K562 (cell line): Measurements from ENCODE around the gene IL11. TPM values are rescaled to one million over a fixed set of nuclear protein-coding genes. Genes with fewer than 3 reads are reported as not detected.
A peak's percentile ranks its signal among the peaks of the same experiment; 100 is the strongest.

Experiments used
- BHLHE40 ChIP-seq: IDR thresholded peaks from 2 replicates; pipeline ENCODE4 v1.6.1; 2011; ENCODE audit warnings: low read length, improper control_type of control experiment
- BMI1 ChIP-seq: fragments of 150-350 bp; IDR thresholded peaks from 2 replicates; pipeline ENCODE4 v1.6.1; 2014; ENCODE audit warnings: low read length
- C11orf30 ChIP-seq: fragments of 450-650 bp; IDR thresholded peaks from 2 replicates; pipeline ENCODE4 v1.6.1; 2016; ENCODE audit warnings: low read depth, mild to moderate bottlenecking
- CTCFL ChIP-seq: IDR thresholded peaks from 2 replicates; pipeline ENCODE4 v1.6.1; 2011; ENCODE audit warnings: borderline replicate concordance, low read depth, mild to moderate bottlenecking, moderate library complexity, low read length; ENCODE audit not compliant: insufficient read depth, poor library complexity, severe bottlenecking
- DPF2 ChIP-seq: fragments of 450-650 bp; IDR thresholded peaks from 2 replicates; pipeline ENCODE4 v1.6.1; 2016
- HNRNPK ChIP-seq: fragments of 200-400 bp; formaldehyde crosslinking; IDR thresholded peaks from one replicate; pipeline ENCODE4 v1.6.1; 2018; ENCODE audit warnings: mild to moderate bottlenecking, low read depth, low read length; ENCODE audit not compliant: poor library complexity, severe bottlenecking
- KLF13 ChIP-seq: fragments of 450-650 bp; IDR thresholded peaks from 2 replicates; pipeline ENCODE4 v1.6.1; 2016; ENCODE audit warnings: missing genetic modification characterization, low read depth, mild to moderate bottlenecking, missing compliant biosample characterization, moderate library complexity, borderline replicate concordance
- MGA ChIP-seq: fragments of 450-650 bp; IDR thresholded peaks from 2 replicates; pipeline ENCODE4 v1.6.1; 2016; ENCODE audit warnings: mild to moderate bottlenecking, moderate library complexity
- PHF20 ChIP-seq: fragments of 450-650 bp; IDR thresholded peaks from 2 replicates; pipeline ENCODE4 v1.6.1; 2018; ENCODE audit not compliant: partially characterized antibody
- POLR3G ChIP-seq: IDR thresholded peaks from 2 replicates; pipeline ENCODE4 v1.6.1; 2011; ENCODE audit not compliant: insufficient read length, insufficient replicate concordance; ENCODE audit errors: extremely low read depth
- PRMT5 ChIP-seq: sonication (generic); formaldehyde crosslinking; IDR thresholded peaks from 2 replicates; pipeline ENCODE4 v1.5.0; 2020; ENCODE audit warnings: missing genetic modification reagents
- SMAD2 ChIP-seq: fragments of 150-350 bp; IDR thresholded peaks from 2 replicates; pipeline ENCODE4 v1.6.1; 2014; ENCODE audit warnings: low read depth, mild to moderate bottlenecking, low read length
- ZBTB2 ChIP-seq: fragments of 450-650 bp; IDR thresholded peaks from 2 replicates; pipeline ENCODE4 v1.6.1; 2016; ENCODE audit warnings: antibody characterized with exemption
- polyA plus RNA-seq, 8 experiments: library from polyadenylated mRNA; depleted of rRNA in 4 of 8; stranded (reverse) in 5 of 8; unstranded in 3 of 8; fragments of >200 nt; fragmentation: Nextera tagmentation in 2 of 8; fragmentation: Illumina TruSeq in 1 of 8; extraction: Ambion mirVana in 2 of 8; extraction: Trizol in 1 of 8; gene quantifications; 2 replicates each; pipeline versions ENCODE4 v1.2.1 to v1.2.3, GENCODE V29; 2011 to 2014; ENCODE audit warnings: inconsistent platforms in 1 of 8, missing spikeins in 1 of 8
- total RNA-seq, 7 experiments: library from RNA; depleted of rRNA in 6 of 7; stranded (reverse); fragments of >200 nt in 6 of 7; fragmentation: Illumina TruSeq in 2 of 7; extraction: Trizol in 2 of 7; gene quantifications; 2 replicates each; pipeline versions ENCODE4 v1.2.1 to v1.2.3, GENCODE V29; 2011 to 2021; ENCODE audit warnings: low replicate concordance in 1 of 7

IL11 gene
- total and polyA plus RNA-seq, 9 of the 15 experiments (the other 6 are each of a cell fraction or from before 2014, with no cell fraction given), result 0.04 to 0.42 (median 0.06) TPM; not detected in 6

- TF ChIP-seq MGA, result peak; percentile 99
- TF ChIP-seq ZBTB2, result peak; percentile 98
- no peak for TF ChIP-seq PHF20
- no peak for TF ChIP-seq BMI1
- no peak for TF ChIP-seq SMAD2
- no peak for TF ChIP-seq PRMT5 (CRISPR knock-in tag)
- TF ChIP-seq C11orf30, result peak; percentile 18; the same call in 1 of the 2 replicates
- no peak for TF ChIP-seq CTCFL
- TF ChIP-seq HNRNPK, result no peak
- TF ChIP-seq DPF2, result no peak; the same call in 1 of the 2 replicates
- TF ChIP-seq KLF13, result 0 out of 2 replicates have a peak, but pooled peaks have one; percentile 50
- peak; percentile 98 for TF ChIP-seq BHLHE40
- TF ChIP-seq POLR3G, result no peak
These were observed 37.7 kb upstream of the IL11 start (continued) for GRCh38 chr19:55407800-55408532.
